ENCODE results near the gene FOXP1. TPM values are rescaled to one million over a fixed set of nuclear protein-coding genes. Genes with fewer than 3 reads are reported as not detected.

Gene FOXP1
- total RNA-seq, 1 experiment from 2014 or later: 75.3 TPM

- Histone ChIP-seq H3K56ac (ENCODE audit: insufficient read length, low read depth, low read length) (no peak overlapping the region), H3K79me2 (ENCODE audit: insufficient read depth, low read length) (no peaks in the 10 kb centered on the region), H3K27ac (ENCODE audit: insufficient read length, low read depth, low read length) (no peak overlapping the region), H4K91ac (ENCODE audit: insufficient read length, low read depth, low read length) (no peak overlapping the region), H3K27me3 (ENCODE audit: insufficient read depth, low read length) (no peaks in the 10 kb centered on the region; the same call in 1 of the 2 replicates), H3K4me2 (ENCODE audit: insufficient read depth, insufficient read length, low read length) (no peak overlapping the region), H4K20me1 (ENCODE audit: control insufficient read depth, insufficient read depth, insufficient read length) (no peaks in the 10 kb centered on the region), H3K4me1 (ENCODE audit: insufficient read depth, low read length) (no peaks in the 10 kb centered on the region), H2BK120ac (ENCODE audit: low read depth, low read length, poor library complexity, severe bottlenecking) (no peak overlapping the region), H3K23ac (ENCODE audit: insufficient read length, low read depth, low read length) (no peak overlapping the region), H3T11ph (ENCODE audit: low read length) (no peak overlapping the region), H2BK20ac (ENCODE audit: low read depth, low read length, poor library complexity, severe bottlenecking) (no peak overlapping the region), H3K79me1 (ENCODE audit: insufficient read depth, low read depth, low read length, poor library complexity, severe bottlenecking) (no peaks in the 10 kb centered on the region), H3K9me3 (ENCODE audit: control insufficient read depth, low read depth, low read length) (no peaks in the 10 kb centered on the region), H3K18ac (ENCODE audit: insufficient read length, low read depth, low read length) (no peak overlapping the region), H3K4ac (ENCODE audit: low read depth, low read length) (no peak overlapping the region), H2AK5ac (ENCODE audit: insufficient read length, low read length) (no peak overlapping the region), H2AFZ (ENCODE audit: low read length) (no peak overlapping the region), H3K23me2 (ENCODE audit: insufficient read length, low read depth, low read length, poor library complexity, severe bottlenecking) (no peaks in the 10 kb centered on the region), H4K8ac (replicated peaks; ENCODE audit: insufficient read length, low read depth, low read length) (no peak overlapping the region), H3K9ac (ENCODE audit: extremely low read depth, insufficient read length, low read length) (no peak overlapping the region), H3K14ac (ENCODE audit: insufficient read depth, low read length) (no peak overlapping the region), H2BK5ac (ENCODE audit: insufficient read length, low read length) (no peak overlapping the region), H4K5ac (ENCODE audit: insufficient read length, low read depth, low read length) (no peak overlapping the region), H2BK15ac (ENCODE audit: low read depth, low read length) (no peak overlapping the region), H2BK12ac (ENCODE audit: insufficient read length, low read depth, low read length) (no peak overlapping the region)
- H3K4me1 Mint-ChIP-seq: no peaks in the 10 kb centered on the region
- no CpG with 5 or more reads among the region's 3 CpGs for WGBS (ENCODE audit: extremely low coverage, insufficient read length, low lambda C conversion rate)
- no peak overlapping the region for H3K4me3 Mint-ChIP-seq
- TF ChIP-seq, protein P1, sequence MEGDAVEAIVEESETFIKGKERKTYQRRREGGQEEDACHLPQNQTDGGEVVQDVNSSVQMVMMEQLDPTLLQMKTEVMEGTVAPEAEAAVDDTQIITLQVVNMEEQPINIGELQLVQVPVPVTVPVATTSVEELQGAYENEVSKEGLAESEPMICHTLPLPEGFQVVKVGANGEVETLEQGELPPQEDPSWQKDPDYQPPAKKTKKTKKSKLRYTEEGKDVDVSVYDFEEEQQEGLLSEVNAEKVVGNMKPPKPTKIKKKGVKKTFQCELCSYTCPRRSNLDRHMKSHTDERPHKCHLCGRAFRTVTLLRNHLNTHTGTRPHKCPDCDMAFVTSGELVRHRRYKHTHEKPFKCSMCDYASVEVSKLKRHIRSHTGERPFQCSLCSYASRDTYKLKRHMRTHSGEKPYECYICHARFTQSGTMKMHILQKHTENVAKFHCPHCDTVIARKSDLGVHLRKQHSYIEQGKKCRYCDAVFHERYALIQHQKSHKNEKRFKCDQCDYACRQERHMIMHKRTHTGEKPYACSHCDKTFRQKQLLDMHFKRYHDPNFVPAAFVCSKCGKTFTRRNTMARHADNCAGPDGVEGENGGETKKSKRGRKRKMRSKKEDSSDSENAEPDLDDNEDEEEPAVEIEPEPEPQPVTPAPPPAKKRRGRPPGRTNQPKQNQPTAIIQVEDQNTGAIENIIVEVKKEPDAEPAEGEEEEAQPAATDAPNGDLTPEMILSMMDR (conservative IDR thresholded peaks at IDR 0.05): no peak
- H3K36me3 Mint-ChIP-seq (ENCODE audit: insufficient read depth in 1 of 3, low read depth in 3 of 3): no peaks in the 10 kb centered on the region
- H3K27ac Mint-ChIP-seq: no peak overlapping the region
- DNase-seq: no peak
- no peaks in the 10 kb centered on the region for H3K27me3 Mint-ChIP-seq (ENCODE audit: low read depth)
- no peaks in the 10 kb centered on the region for H3K9me3 Mint-ChIP-seq
Measured at GRCh38 chr3:71318458-71318827, 265.1 kb downstream of the FOXP1 start.

Measured in H9 (cell line).